ENCODE data around the gene PSD2.
A peak's percentile ranks its signal among the peaks of the same experiment; 100 is the strongest.

Gene PSD2

GRCh38 chr5:139847790-139848507 lies 52.3 kb downstream of the PSD2 start:
- 2% methylated on average over 70 of the region's 107 CpGs for WGBS
- Histone ChIP-seq H3K79me1 (replicated peaks; ENCODE audit: low read length, poor library complexity, severe bottlenecking) (no peaks in the 10 kb centered on the region), H2BK15ac (ENCODE audit: low read depth, poor library complexity, severe bottlenecking) (no peak overlapping the region), H2BK120ac (ENCODE audit: low read depth, low read length) (no peak overlapping the region), H3K27ac (ENCODE audit: low read length, poor library complexity, severe bottlenecking) (no peak overlapping the region), H3K4me2 (ENCODE audit: low read length, poor library complexity, severe bottlenecking) (peak overlapping the region; percentile 76), H3K9me3 (ENCODE audit: control insufficient read depth, low read length) (no peaks in the 10 kb centered on the region), H2AFZ (ENCODE audit: low read depth, low read length) (peak overlapping the region; percentile 24), H3K27me3 (ENCODE audit: control insufficient read depth in 1 of 2, insufficient read depth in 1 of 2, low read length in 2 of 2) (peaks cover 27 to 61% of the 10 kb centered on the region in 2 experiments), H4K91ac (ENCODE audit: low read length) (no peak overlapping the region), H2BK5ac (ENCODE audit: low read depth, low read length, poor library complexity, severe bottlenecking) (no peak overlapping the region), H2BK12ac (ENCODE audit: low read length in 2 of 2) (no peak overlapping the region), H4K8ac (ENCODE audit: low read length) (peak overlapping the region; percentile 32), H3K18ac (ENCODE audit: low read depth in 1 of 2, low read length in 2 of 2) (no peak overlapping the region), H3K9ac (ENCODE audit: low read length) (peak overlapping the region; percentile 73), H3K36me3 (ENCODE audit: control insufficient read depth in 1 of 2, insufficient read depth in 2 of 2, low read depth in 1 of 2, low read length in 2 of 2) (peaks cover 0 to 10% of the 10 kb centered on the region in 2 experiments), H3K4me3 (ENCODE audit: insufficient read depth in 1 of 2, low read depth in 1 of 2, low read length in 2 of 2) (peak overlapping the region; percentile 65 to 73), H3K4me1 (ENCODE audit: control insufficient read depth, insufficient read depth, low read depth, low read length) (peaks cover 7% of the 10 kb centered on the region), H3K14ac (ENCODE audit: low read length in 2 of 2) (no peak overlapping the region), H2AK5ac (ENCODE audit: low read length, severe bottlenecking) (no peak overlapping the region), H3K4ac (ENCODE audit: low read depth in 1 of 2, low read length in 2 of 2) (no peak overlapping the region), H3K23ac (ENCODE audit: low read length in 2 of 2) (no peak overlapping the region)
- peak; percentile 37 for DNase-seq

DNA sequence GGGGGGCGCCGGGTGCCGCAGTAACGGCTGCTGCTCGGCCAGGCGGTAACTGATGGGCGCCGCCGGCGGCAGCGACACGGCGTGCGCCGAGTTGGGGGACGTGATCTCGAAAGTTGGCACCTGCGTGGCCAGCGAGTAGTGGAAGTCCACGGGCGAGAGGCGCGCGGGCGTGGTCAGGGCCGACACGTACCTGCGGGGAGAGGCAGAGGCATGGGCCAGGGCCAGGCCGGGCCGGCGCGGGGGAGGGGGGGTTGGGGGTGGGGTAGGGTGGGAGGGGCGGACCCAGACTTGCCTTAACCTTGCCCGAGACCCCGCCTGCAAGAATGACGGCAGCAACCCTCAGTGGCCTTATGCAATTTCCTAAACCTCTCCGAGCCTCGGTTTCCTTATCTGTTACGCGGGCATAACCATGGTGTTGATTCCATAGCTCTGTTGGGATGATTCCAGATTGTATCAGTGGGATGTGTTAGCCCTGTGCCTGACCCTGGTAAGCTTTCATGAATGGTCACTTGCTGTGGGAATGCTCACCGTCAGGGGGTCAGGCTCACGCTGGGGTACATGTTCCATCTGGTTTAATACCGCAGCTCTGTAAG lies 53.0 kb downstream of the PSD2 start:
- Histone ChIP-seq H3K4me2 (ENCODE audit: low read length, poor library complexity, severe bottlenecking) (peak overlapping the region; percentile 76), H4K91ac (ENCODE audit: low read length) (no peak overlapping the region), H2BK5ac (ENCODE audit: low read depth, low read length, poor library complexity, severe bottlenecking) (no peak overlapping the region), H2AK5ac (ENCODE audit: low read length, severe bottlenecking) (no peak overlapping the region), H3K4me1 (ENCODE audit: control insufficient read depth, insufficient read depth, low read depth, low read length) (peaks cover 7% of the 10 kb centered on the region), H3K36me3 (ENCODE audit: control insufficient read depth in 1 of 2, insufficient read depth in 2 of 2, low read depth in 1 of 2, low read length in 2 of 2) (peaks cover 0 to 10% of the 10 kb centered on the region in 2 experiments), H2BK120ac (ENCODE audit: low read depth, low read length) (no peak overlapping the region), H3K79me1 (replicated peaks; ENCODE audit: low read length, poor library complexity, severe bottlenecking) (no peaks in the 10 kb centered on the region), H3K27me3 (ENCODE audit: control insufficient read depth in 1 of 2, insufficient read depth in 1 of 2, low read length in 2 of 2) (peaks cover 22 to 56% of the 10 kb centered on the region in 2 experiments), H4K8ac (ENCODE audit: low read length) (peak overlapping the region; percentile 46), H3K4me3 (ENCODE audit: insufficient read depth in 1 of 2, low read depth in 1 of 2, low read length in 2 of 2) (peak overlapping the region; percentile 65 to 73), H3K18ac (ENCODE audit: low read depth in 1 of 2, low read length in 2 of 2) (no peak overlapping the region), H2BK12ac (ENCODE audit: low read length in 2 of 2) (no peak overlapping the region), H2AFZ (ENCODE audit: low read depth, low read length) (no peak overlapping the region), H3K14ac (ENCODE audit: low read length in 2 of 2) (no peak overlapping the region), H3K9me3 (ENCODE audit: control insufficient read depth, low read length) (no peaks in the 10 kb centered on the region), H2BK15ac (ENCODE audit: low read depth, poor library complexity, severe bottlenecking) (no peak overlapping the region), H3K27ac (ENCODE audit: low read length, poor library complexity, severe bottlenecking) (no peak overlapping the region), H3K9ac (ENCODE audit: low read length) (peak overlapping the region; percentile 73), H3K23ac (ENCODE audit: low read length in 2 of 2) (no peak overlapping the region), H3K4ac (ENCODE audit: low read depth in 1 of 2, low read length in 2 of 2) (no peak overlapping the region)
- DNase-seq, result no peak
- 26% methylated on average over 27 of the region's 43 CpGs for WGBS

- no peak overlapping the region for H2BK12ac ChIP-seq (ENCODE audit: low read length in 2 of 2)
- no peak overlapping the region for H2BK5ac ChIP-seq (ENCODE audit: low read depth, low read length, poor library complexity, severe bottlenecking)
- H3K9me3 ChIP-seq (ENCODE audit: control insufficient read depth, low read length), result no peaks in the 10 kb centered on the region
- peaks cover 17 to 60% of the 10 kb centered on the region in 2 experiments for H3K27me3 ChIP-seq (ENCODE audit: control insufficient read depth in 1 of 2, insufficient read depth in 1 of 2, low read length in 2 of 2)
- H3K4me3 ChIP-seq (ENCODE audit: insufficient read depth in 1 of 2, low read depth in 1 of 2, low read length in 2 of 2), result no peak overlapping the region
- H3K9ac ChIP-seq (ENCODE audit: low read length), result no peak overlapping the region
- no peak for DNase-seq
- H4K91ac ChIP-seq (ENCODE audit: low read length), result no peak overlapping the region
- no peak overlapping the region for H3K4ac ChIP-seq (ENCODE audit: low read depth in 1 of 2, low read length in 2 of 2)
- no peak overlapping the region for H3K18ac ChIP-seq (ENCODE audit: low read depth in 1 of 2, low read length in 2 of 2)
- H3K4me1 ChIP-seq (ENCODE audit: control insufficient read depth, insufficient read depth, low read depth, low read length), result peaks cover 6% of the 10 kb centered on the region
- H2AFZ ChIP-seq (ENCODE audit: low read depth, low read length), result no peak overlapping the region
- peaks cover 0 to 10% of the 10 kb centered on the region in 2 experiments for H3K36me3 ChIP-seq (ENCODE audit: control insufficient read depth in 1 of 2, insufficient read depth in 2 of 2, low read depth in 1 of 2, low read length in 2 of 2)
- no peak overlapping the region for H2AK5ac ChIP-seq (ENCODE audit: low read length, severe bottlenecking)
- no peak overlapping the region for H3K27ac ChIP-seq (ENCODE audit: low read length, poor library complexity, severe bottlenecking)
- no peak overlapping the region for H2BK120ac ChIP-seq (ENCODE audit: low read depth, low read length)
- H3K23ac ChIP-seq (ENCODE audit: low read length in 2 of 2), result no peak overlapping the region
- no peak overlapping the region for H4K8ac ChIP-seq (ENCODE audit: low read length)
- no peak overlapping the region for H3K14ac ChIP-seq (ENCODE audit: low read length in 2 of 2)
- H3K4me2 ChIP-seq (ENCODE audit: low read length, poor library complexity, severe bottlenecking), result no peak overlapping the region
- no peaks in the 10 kb centered on the region for H3K79me1 ChIP-seq (replicated peaks; ENCODE audit: low read length, poor library complexity, severe bottlenecking)
- WGBS, result 75% methylated on average over 7 of the region's 7 CpGs
- H2BK15ac ChIP-seq (ENCODE audit: low read depth, poor library complexity, severe bottlenecking), result no peak overlapping the region
These were observed 53.9 kb downstream of the PSD2 start for GRCh38 chr5:139849501-139849900.

GRCh38 chr5:139849942-139850341 lies 54.3 kb downstream of the PSD2 start:
- H2BK5ac ChIP-seq (ENCODE audit: low read depth, low read length, poor library complexity, severe bottlenecking), result no peak overlapping the region
- WGBS, result 73% methylated on average over 2 of the region's 2 CpGs

More at GRCh38 chr5:139849942-139850341, 54.3 kb downstream of the PSD2 start:
- no peak overlapping the region for H3K18ac ChIP-seq (ENCODE audit: low read depth in 1 of 2, low read length in 2 of 2)
- H2BK12ac ChIP-seq (ENCODE audit: low read length in 2 of 2), result no peak overlapping the region
- no peaks in the 10 kb centered on the region for H3K9me3 ChIP-seq (ENCODE audit: control insufficient read depth, low read length)
- H3K79me1 ChIP-seq (replicated peaks; ENCODE audit: low read length, poor library complexity, severe bottlenecking), result no peaks in the 10 kb centered on the region
- H3K9ac ChIP-seq (ENCODE audit: low read length), result no peak overlapping the region
- H3K4me3 ChIP-seq (ENCODE audit: insufficient read depth in 1 of 2, low read depth in 1 of 2, low read length in 2 of 2), result no peak overlapping the region
- H3K27ac ChIP-seq (ENCODE audit: low read length, poor library complexity, severe bottlenecking), result no peak overlapping the region
- peaks cover 0 to 10% of the 10 kb centered on the region in 2 experiments for H3K36me3 ChIP-seq (ENCODE audit: control insufficient read depth in 1 of 2, insufficient read depth in 2 of 2, low read depth in 1 of 2, low read length in 2 of 2)
- H3K4me1 ChIP-seq (ENCODE audit: control insufficient read depth, insufficient read depth, low read depth, low read length), result peaks cover 5% of the 10 kb centered on the region
- no peak overlapping the region for H3K4me2 ChIP-seq (ENCODE audit: low read length, poor library complexity, severe bottlenecking)
- no peak overlapping the region for H3K4ac ChIP-seq (ENCODE audit: low read depth in 1 of 2, low read length in 2 of 2)
- no peak overlapping the region for H2BK120ac ChIP-seq (ENCODE audit: low read depth, low read length)
- no peak for DNase-seq
- peaks cover 16 to 59% of the 10 kb centered on the region in 2 experiments for H3K27me3 ChIP-seq (ENCODE audit: control insufficient read depth in 1 of 2, insufficient read depth in 1 of 2, low read length in 2 of 2)
- H2AK5ac ChIP-seq (ENCODE audit: low read length, severe bottlenecking), result no peak overlapping the region
- H2AFZ ChIP-seq (ENCODE audit: low read depth, low read length), result no peak overlapping the region
- no peak overlapping the region for H3K14ac ChIP-seq (ENCODE audit: low read length in 2 of 2)
- no peak overlapping the region for H2BK15ac ChIP-seq (ENCODE audit: low read depth, poor library complexity, severe bottlenecking)
- no peak overlapping the region for H3K23ac ChIP-seq (ENCODE audit: low read length in 2 of 2)
- H4K91ac ChIP-seq (ENCODE audit: low read length), result no peak overlapping the region
- H4K8ac ChIP-seq (ENCODE audit: low read length), result no peak overlapping the region
